ENCODE results near the gene TAS2R38.

DNA sequence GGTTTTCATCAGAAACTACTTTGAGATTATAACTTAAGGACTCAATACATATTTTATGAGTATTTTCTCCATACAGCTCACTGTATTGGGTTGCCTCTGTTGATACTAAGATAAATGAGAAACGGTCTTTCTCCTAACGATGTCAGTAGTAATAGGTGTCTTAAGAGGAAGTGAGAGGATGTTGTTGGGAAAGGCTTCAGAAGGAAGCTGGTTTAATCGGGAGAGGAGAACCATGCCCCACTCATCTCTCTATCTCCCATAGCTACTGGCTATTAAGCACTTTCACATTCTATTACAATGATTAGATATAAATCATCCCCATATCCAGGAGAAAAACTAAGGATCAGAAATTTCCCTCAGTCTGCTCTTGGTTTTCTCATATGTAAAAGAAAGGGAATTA, 28.8 kb downstream of the TAS2R38 start:
- no peak for TF ChIP-seq ZNF232 (CRISPR knock-in tag; IDR thresholded peaks at IDR 0.05)
- TF ChIP-seq ATF1 (CRISPR knock-in tag; IDR thresholded peaks at IDR 0.05), result no peak
- no peak for TF ChIP-seq IRF2 (CRISPR knock-in tag; IDR thresholded peaks at IDR 0.05; ENCODE audit: borderline replicate concordance, low read depth)
- no peak for TF ChIP-seq NR3C1 (CRISPR knock-in tag; conservative IDR thresholded peaks at IDR 0.05; ENCODE audit: low read depth)

Data from WTC11 (cell line).